GM12864 (cell line): Measurements from ENCODE around the gene NTN1.
A peak's percentile ranks its signal among the peaks of the same experiment; 100 is the strongest.
"Not testable (repeated sequence)": the region's sequence is repeated elsewhere in the genome, so short reads cannot be mapped to it uniquely, and the experiment has no call there.

Experiments used
- DNase-seq: peaks from one replicate; pipeline ENCODE4 v3.0.0-alpha.2; 2011; ENCODE audit warnings: low read depth
- H3K4me3 ChIP-seq: 2 replicates; pipeline ENCODE4 v1.5.1; 2011; ENCODE audit warnings: mild to moderate bottlenecking, low read depth, low read length, control low read depth
- CTCF ChIP-seq: IDR thresholded peaks from 2 replicates; pipeline ENCODE4 v1.5.1; 2011; ENCODE audit warnings: low read depth, mild to moderate bottlenecking, moderate library complexity, low read length, control low read depth, inconsistent platforms; ENCODE audit errors: missing control alignments

Gene NTN1

GRCh38 chr17:9021158-9021991 is at the start of gene NTN1:
NTN1 (plus strand) TSS chr17:9021510; CDS start chr17:9022374, 864 bp downstream.
- no peak for TF ChIP-seq CTCF
- DNase-seq, result no peak
- H3K4me3 ChIP-seq, result peak within 1 kb of the TSS; percentile 61

- TF ChIP-seq CTCF, result peak; percentile 18
- DNase-seq, result no peak
- no peak overlapping the region for H3K4me3 ChIP-seq
These were observed 46.1 kb upstream of the NTN1 start for GRCh38 chr17:8975091-8975725.

GRCh38 chr17:8976638-8977037 is 44.7 kb upstream of the NTN1 start:
- TF ChIP-seq CTCF, result no peak
- H3K4me3 ChIP-seq, result no peak overlapping the region
- no peak for DNase-seq

GRCh38 chr17:8979715-8980114 is 41.6 kb upstream of the NTN1 start:
- no peak overlapping the region for H3K4me3 ChIP-seq
- DNase-seq, result no peak
- TF ChIP-seq CTCF, result no peak

- no peak overlapping the region for H3K4me3 ChIP-seq
- no peak for DNase-seq
- TF ChIP-seq CTCF, result no peak
These were observed 39.9 kb upstream of the NTN1 start for GRCh38 chr17:8981443-8981842.

GRCh38 chr17:8984225-8984624 is 37.1 kb upstream of the NTN1 start:
- DNase-seq, H3K4me3 ChIP-seq: not testable (repeated sequence)

- peak; percentile 59 for DNase-seq
- no peak overlapping the region; the same call in 1 of the 2 replicates for H3K4me3 ChIP-seq
- TF ChIP-seq CTCF, result no peak
These were observed 36.1 kb upstream of the NTN1 start for GRCh38 chr17:8985054-8985701.
